OCI-LY7 (cell line): ENCODE measurements around the gene E2F7. TPM values are rescaled to one million over a fixed set of nuclear protein-coding genes. Genes with fewer than 3 reads are reported as not detected.
A peak's percentile ranks its signal among the peaks of the same experiment; 100 is the strongest.

ENCODE experiments used
- BruUV-seq: library from RNA; stranded (reverse); fragments of 400-500 nt; replicated peaks from 2 replicates; lab custom pipeline; 2021; lab: Mats Ljungman, UMichigan
- CTCF ChIA-PET: fragments of 300-600 bp; sonication (Branson Sonifier 250); formaldehyde crosslinking; loops from one replicate; lab custom pipeline; 2022; ENCODE audit warnings: antibody characterized with exemption; ENCODE audit not compliant: unreplicated experiment; lab: Charles Lee
- POLR2A ChIA-PET: fragments of 300-600 bp; sonication (Branson Sonifier 250); formaldehyde crosslinking; loops from one replicate; lab custom pipeline; 2022; ENCODE audit warnings: antibody characterized with exemption; lab: Charles Lee
- DNase-seq: peaks from one replicate; pipeline ENCODE4 v3.0.0-alpha.2; 2015; ENCODE audit warnings: low spot score
- H2AFZ ChIP-seq: fragments of 200-600 bp; sonication (generic), shearing (Covaris generic); 2 replicates; pipeline ENCODE4 v1.6.1; 2014; ENCODE audit warnings: mild to moderate bottlenecking, antibody characterized with exemption, low read length, moderate library complexity
- H3K27ac ChIP-seq: fragments of 200-600 bp; sonication (generic); 2 replicates; pipeline ENCODE4 v1.5.1; 2014; ENCODE audit warnings: mixed run types, low read depth, mild to moderate bottlenecking, moderate library complexity, low read length, inconsistent platforms; ENCODE audit not compliant: poor library complexity, severe bottlenecking
- H3K36me3 ChIP-seq: fragments of 200-600 bp; sonication (generic); 2 replicates; pipeline ENCODE4 v1.6.1; 2014; ENCODE audit warnings: mild to moderate bottlenecking, antibody characterized with exemption, low read length, moderate library complexity, mixed read lengths; ENCODE audit not compliant: insufficient read depth
- H3K4me1 ChIP-seq: fragments of 200-600 bp; sonication (generic); 2 replicates; pipeline ENCODE4 v1.5.1; 2014; ENCODE audit warnings: mild to moderate bottlenecking, low read length; ENCODE audit not compliant: insufficient read depth, poor library complexity, severe bottlenecking
- H3K4me2 ChIP-seq: fragments of 200-600 bp; sonication (generic); 2 replicates; pipeline ENCODE4 v1.6.1; 2014; ENCODE audit warnings: mild to moderate bottlenecking, low read length
- H3K4me3 ChIP-seq: fragments of 200-600 bp; sonication (generic); 2 replicates; pipeline ENCODE4 v1.5.1; 2014; ENCODE audit warnings: mild to moderate bottlenecking, low read depth, low read length; ENCODE audit not compliant: poor library complexity, severe bottlenecking
- H3K79me2 ChIP-seq: fragments of 200-600 bp; sonication (generic); 2 replicates; pipeline ENCODE4 v1.6.1; 2016; ENCODE audit warnings: low read depth, mild to moderate bottlenecking, low read length, moderate library complexity, mixed read lengths; ENCODE audit not compliant: insufficient read depth
- H3K9me2 ChIP-seq: fragments of 200-600 bp; sonication (generic); 2 replicates; pipeline ENCODE4 v1.6.1; 2016; ENCODE audit warnings: mild to moderate bottlenecking, low read length, mixed read lengths; ENCODE audit not compliant: insufficient read depth
- H3K9me3 ChIP-seq: fragments of 200-600 bp; sonication (generic); 2 replicates; pipeline ENCODE4 v1.6.1; 2014; ENCODE audit warnings: mild to moderate bottlenecking, mixed run types, low read length, mixed read lengths
- H4K20me1 ChIP-seq: fragments of 200-600 bp; sonication (generic); 2 replicates; pipeline ENCODE4 v1.6.1; 2014; ENCODE audit warnings: mild to moderate bottlenecking, antibody characterized with exemption, low read length, moderate library complexity, mixed read lengths; ENCODE audit not compliant: insufficient read depth
- CTCF ChIP-seq: fragments of 200-600 bp; sonication (generic); conservative IDR thresholded peaks from 2 replicates; pipeline ENCODE4 v1.5.1; 2014; ENCODE audit warnings: mild to moderate bottlenecking, antibody characterized with exemption, low read length, moderate library complexity, mixed read lengths
- EZH2phosphoT487 ChIP-seq: fragments of 200-600 bp; sonication (generic); IDR thresholded peaks from 2 replicates; pipeline ENCODE4 v1.6.1; 2018; ENCODE audit warnings: low read depth, borderline replicate concordance, mild to moderate bottlenecking, mixed run types, antibody characterized with exemption, low read length, moderate library complexity, mixed read lengths
- intact Hi-C: fragments of 100-400 bp; cut with micrococcal nuclease; formaldehyde crosslinking; loops from one replicate; pipeline ENCODE4 v1.10.0; 2022; ENCODE audit not compliant: unreplicated experiment
- total RNA-seq, 2 experiments: library from RNA; depleted of rRNA in 1 of 2; stranded (reverse); fragments of >200 nt in 1 of 2; shearing (Covaris generic) in 1 of 2; gene quantifications; 2 replicates each; pipeline ENCODE4 v1.2.3, GENCODE V29; 2014 to 2022

E2F7 gene
- total RNA-seq, 2 experiments from 2014 or later: 17.1 to 19.0 TPM

- intact Hi-C loops: no loop called here
- ChIA-PET CTCF (no interaction called here), POLR2A (no interaction called here)
- H3K79me2 ChIP-seq: no peaks in the 10 kb centered on the region
- no peak overlapping the region for H3K4me2 ChIP-seq
- H3K27ac ChIP-seq: no peak overlapping the region
- H3K9me2 ChIP-seq: no peaks in the 10 kb centered on the region
- H3K36me3 ChIP-seq: peaks cover 79% of the 10 kb centered on the region
- no peaks in the 10 kb centered on the region for H3K9me3 ChIP-seq
- H3K4me1 ChIP-seq: peaks cover under 1% of the 10 kb centered on the region
- TF ChIP-seq EZH2phosphoT487: no peak
- no peak for TF ChIP-seq CTCF
- no peaks in the 10 kb centered on the region for H4K20me1 ChIP-seq
- BruUV-seq: no TSS peak
- no peak overlapping the region for H3K4me3 ChIP-seq
- DNase-seq: no peak
- no peak overlapping the region for H2AFZ ChIP-seq
Measured at GRCh38 chr12:77054851-77055250, 10.5 kb downstream of the E2F7 start.

GRCh38 chr12:77053259-77053658 is 12.1 kb downstream of the E2F7 start:
- H3K79me2 ChIP-seq: no peaks in the 10 kb centered on the region
- BruUV-seq: no TSS peak
- H3K4me2 ChIP-seq: no peak overlapping the region
- H3K4me1 ChIP-seq: no peaks in the 10 kb centered on the region
- H3K9me3 ChIP-seq: no peaks in the 10 kb centered on the region
- TF ChIP-seq CTCF: no peak
- TF ChIP-seq EZH2phosphoT487: no peak
- H2AFZ ChIP-seq: no peak overlapping the region
- ChIA-PET POLR2A (interaction anchor here (0.6 kb wide), 2 partner anchors 314 to 493 kb away, joined by 3 to 4 read pairs; no protein-coding TSS in a partner anchor), CTCF (no interaction called here)
- DNase-seq: no peak
- no peaks in the 10 kb centered on the region for H3K9me2 ChIP-seq
- H3K4me3 ChIP-seq: no peak overlapping the region
- intact Hi-C loops: no loop called here
- no peaks in the 10 kb centered on the region for H4K20me1 ChIP-seq
- H3K36me3 ChIP-seq: peaks cover 80% of the 10 kb centered on the region
- no peak overlapping the region for H3K27ac ChIP-seq

- no peaks in the 10 kb centered on the region for H3K9me2 ChIP-seq
- CTCF ChIA-PET: interaction anchor here (0.6 kb wide), 1 partner anchor 18 kb away, joined by 4 read pairs; no protein-coding TSS in a partner anchor
- no peaks in the 10 kb centered on the region for H3K79me2 ChIP-seq
- POLR2A ChIA-PET: no interaction called here
- no peak overlapping the region for H3K27ac ChIP-seq
- H3K4me2 ChIP-seq: no peak overlapping the region
- H3K4me1 ChIP-seq: no peaks in the 10 kb centered on the region
- no TSS peak for BruUV-seq
- peaks cover 87% of the 10 kb centered on the region for H3K36me3 ChIP-seq
- no peak overlapping the region for H3K4me3 ChIP-seq
- no peak overlapping the region for H2AFZ ChIP-seq
- intact Hi-C loops: loop anchor here (10.0 kb wide), 1 partner anchor 635 kb away; no protein-coding TSS in a partner anchor
- no peaks in the 10 kb centered on the region for H4K20me1 ChIP-seq
- peak; percentile 79 for DNase-seq
- TF ChIP-seq CTCF (peak; percentile 97), EZH2phosphoT487 (no peak)
- H3K9me3 ChIP-seq: no peaks in the 10 kb centered on the region
Measured at GRCh38 chr12:77049767-77050353, 15.5 kb downstream of the E2F7 start.
